PC-3 (cell line): Measurements from ENCODE around the gene LRRFIP2.

ENCODE experiments used
- CTCF ChIP-seq: fragments of 300-600 bp; sonication (generic); conservative IDR thresholded peaks from 2 replicates; pipeline ENCODE4 v1.5.1; 2017; ENCODE audit warnings: antibody characterized with exemption, low read depth, mild to moderate bottlenecking, low read length
- EZH2 ChIP-seq: fragments of 300-600 bp; sonication (generic); IDR thresholded peaks from one replicate; pipeline ENCODE4 v1.6.1; 2017; ENCODE audit warnings: antibody characterized with exemption, mild to moderate bottlenecking, low read length; ENCODE audit not compliant: unreplicated experiment
- EZH2phosphoT487 ChIP-seq: fragments of 300-600 bp; sonication (generic); IDR thresholded peaks from 2 replicates; pipeline ENCODE4 v1.6.1; 2018; ENCODE audit warnings: mild to moderate bottlenecking, antibody characterized with exemption, low read length, borderline replicate concordance

- TF ChIP-seq CTCF (no peak), EZH2 (no peak), EZH2phosphoT487 (no peak)
These were observed 20.2 kb upstream of the LRRFIP2 start for GRCh38 chr3:37194533-37194932.
